HG02852 (cell line): ENCODE results near the gene SETBP1.

Source experiments
- ATAC-seq: cut with Tn5 transposase; IDR thresholded peaks from one replicate; pipeline ENCODE4 v1.9.1; 2021; ENCODE audit warnings: mild to moderate bottlenecking, moderate library complexity; ENCODE audit not compliant: unreplicated experiment

The SETBP1 gene

GRCh38 chr18:44679056-44679913 lies 1.4 kb upstream of the SETBP1 start:
- ATAC-seq = peak; percentile 85

- peak; percentile 6 for ATAC-seq
Observed at GRCh38 chr18:44679914-44680272, 795 bp upstream of the SETBP1 start.

- ATAC-seq = no peak
Observed at GRCh38 chr18:44681076-44681970, 635 bp downstream of the SETBP1 start.

- ATAC-seq = peak; percentile 24
Observed at GRCh38 chr18:44682201-44682870, 1.6 kb downstream of the SETBP1 start.

GRCh38 chr18:44682871-44683221 lies 2.2 kb downstream of the SETBP1 start:
- no peak for ATAC-seq

- ATAC-seq = no peak
Observed at GRCh38 chr18:44683556-44683955, 2.9 kb downstream of the SETBP1 start.

GRCh38 chr18:44685296-44685695 lies 4.6 kb downstream of the SETBP1 start:
- ATAC-seq = no peak

- no peak for ATAC-seq
Observed at GRCh38 chr18:44686156-44686555, 5.5 kb downstream of the SETBP1 start.

GRCh38 chr18:44687421-44687820 lies 6.7 kb downstream of the SETBP1 start:
- no peak for ATAC-seq

- no peak for ATAC-seq
Observed at GRCh38 chr18:44689736-44690135, 9.0 kb downstream of the SETBP1 start.

- no peak for ATAC-seq
Observed at GRCh38 chr18:44691148-44691925, 10.6 kb downstream of the SETBP1 start.

- ATAC-seq = no peak
Observed at GRCh38 chr18:44693030-44693784, 12.5 kb downstream of the SETBP1 start.

GRCh38 chr18:44695503-44695902 lies 14.8 kb downstream of the SETBP1 start:
- ATAC-seq = no peak

- no peak for ATAC-seq
Observed at GRCh38 chr18:44696892-44697291, 16.2 kb downstream of the SETBP1 start.

GRCh38 chr18:44697315-44697714 lies 16.6 kb downstream of the SETBP1 start:
- ATAC-seq = no peak

- no peak for ATAC-seq
Observed at GRCh38 chr18:44698518-44698917, 17.8 kb downstream of the SETBP1 start.

GRCh38 chr18:44699572-44700261 lies 19.0 kb downstream of the SETBP1 start:
- ATAC-seq = no peak

- no peak for ATAC-seq
Observed at GRCh38 chr18:44700652-44701051, 20.0 kb downstream of the SETBP1 start.

GRCh38 chr18:44701227-44701626 lies 20.5 kb downstream of the SETBP1 start:
- ATAC-seq = no peak
